Retinal pigment epithelial cell (primary cell): Measurements from ENCODE around the gene GMDS.

Experiments used
- DNase-seq: peaks from one replicate; pipeline ENCODE4 v3.0.0-alpha.2; 2010; ENCODE audit warnings: low read depth
- H3K4me3 ChIP-seq: 2 replicates; pipeline ENCODE4 v1.5.1; 2011; ENCODE audit warnings: mild to moderate bottlenecking, low read length, control low read depth, moderate library complexity
- TF ChIP-seq, protein P1 (sequence below): conservative IDR thresholded peaks from 2 replicates; pipeline ENCODE4 v1.5.1; 2011; ENCODE audit warnings: low read depth, low read length, control low read depth, inconsistent platforms

The GMDS gene

DNA sequence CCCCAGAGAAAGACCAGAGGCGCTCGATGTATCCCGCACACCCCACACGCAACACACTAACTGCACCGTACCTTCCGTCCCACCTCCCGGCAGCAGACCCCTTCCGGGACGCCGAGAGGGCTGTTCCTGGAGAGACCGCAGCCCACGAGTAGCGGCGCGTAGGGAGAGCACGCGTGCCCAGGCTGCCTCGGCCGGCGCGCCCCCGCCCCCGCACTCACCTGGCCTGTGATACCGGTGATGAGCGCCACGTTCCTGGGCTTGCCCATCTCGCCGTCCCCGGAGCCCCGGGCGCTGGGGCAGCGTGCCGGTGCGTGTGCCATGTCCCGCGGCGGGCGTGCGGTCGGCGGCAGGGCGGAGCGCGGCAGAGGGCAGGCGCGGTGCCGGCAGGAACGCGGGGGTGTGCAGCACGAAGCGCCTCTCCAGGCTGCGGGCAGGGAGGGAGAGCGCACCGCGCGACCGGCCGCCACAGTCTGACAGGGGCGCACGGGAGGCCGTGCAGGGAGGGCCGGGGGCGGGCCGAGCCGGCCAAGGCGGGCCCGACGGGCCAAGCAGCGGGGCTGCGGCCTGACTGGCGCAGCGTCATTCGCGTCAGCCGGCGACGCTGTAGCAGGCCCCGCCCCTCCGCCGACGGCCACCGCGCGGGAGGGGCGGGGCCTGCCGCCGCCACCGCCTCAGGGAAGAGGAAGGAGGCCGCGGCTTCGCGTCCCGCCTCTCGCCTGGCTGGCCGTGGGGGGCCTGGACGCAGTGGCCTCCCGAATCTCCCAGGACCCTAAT lies at the start of gene GMDS:
TSS of gene GMDS (minus strand) at position 503 of the 774 bp plus-strand sequence.
- TF ChIP-seq, protein P1, sequence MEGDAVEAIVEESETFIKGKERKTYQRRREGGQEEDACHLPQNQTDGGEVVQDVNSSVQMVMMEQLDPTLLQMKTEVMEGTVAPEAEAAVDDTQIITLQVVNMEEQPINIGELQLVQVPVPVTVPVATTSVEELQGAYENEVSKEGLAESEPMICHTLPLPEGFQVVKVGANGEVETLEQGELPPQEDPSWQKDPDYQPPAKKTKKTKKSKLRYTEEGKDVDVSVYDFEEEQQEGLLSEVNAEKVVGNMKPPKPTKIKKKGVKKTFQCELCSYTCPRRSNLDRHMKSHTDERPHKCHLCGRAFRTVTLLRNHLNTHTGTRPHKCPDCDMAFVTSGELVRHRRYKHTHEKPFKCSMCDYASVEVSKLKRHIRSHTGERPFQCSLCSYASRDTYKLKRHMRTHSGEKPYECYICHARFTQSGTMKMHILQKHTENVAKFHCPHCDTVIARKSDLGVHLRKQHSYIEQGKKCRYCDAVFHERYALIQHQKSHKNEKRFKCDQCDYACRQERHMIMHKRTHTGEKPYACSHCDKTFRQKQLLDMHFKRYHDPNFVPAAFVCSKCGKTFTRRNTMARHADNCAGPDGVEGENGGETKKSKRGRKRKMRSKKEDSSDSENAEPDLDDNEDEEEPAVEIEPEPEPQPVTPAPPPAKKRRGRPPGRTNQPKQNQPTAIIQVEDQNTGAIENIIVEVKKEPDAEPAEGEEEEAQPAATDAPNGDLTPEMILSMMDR: no peak
- peak within 1 kb of the TSS; percentile 80 for H3K4me3 ChIP-seq

DNA sequence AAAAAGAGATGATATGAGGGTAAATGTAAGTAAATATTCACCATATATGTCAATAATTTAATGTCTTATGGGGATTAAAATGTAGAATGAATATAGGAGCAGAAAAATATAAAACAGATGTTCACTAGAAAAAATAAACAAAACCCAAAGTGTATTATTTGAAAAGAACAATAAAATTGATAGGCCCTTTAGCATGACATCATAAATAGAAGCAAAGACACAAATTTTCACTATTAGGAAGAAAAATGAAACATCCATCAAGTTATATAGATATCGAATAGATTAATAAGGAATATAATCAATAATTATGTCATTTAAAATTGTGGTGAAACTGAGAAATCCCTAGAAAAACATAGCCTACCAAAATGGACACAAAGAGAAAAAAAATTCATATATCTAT lies 40.1 kb upstream of the GMDS start:
- DNase-seq: no peak
- H3K4me3 ChIP-seq: no peak overlapping the region
- TF ChIP-seq, protein P1: no peak

More for the DNA sequence above, at the start of gene GMDS:
- peak; percentile 46 for DNase-seq

DNA sequence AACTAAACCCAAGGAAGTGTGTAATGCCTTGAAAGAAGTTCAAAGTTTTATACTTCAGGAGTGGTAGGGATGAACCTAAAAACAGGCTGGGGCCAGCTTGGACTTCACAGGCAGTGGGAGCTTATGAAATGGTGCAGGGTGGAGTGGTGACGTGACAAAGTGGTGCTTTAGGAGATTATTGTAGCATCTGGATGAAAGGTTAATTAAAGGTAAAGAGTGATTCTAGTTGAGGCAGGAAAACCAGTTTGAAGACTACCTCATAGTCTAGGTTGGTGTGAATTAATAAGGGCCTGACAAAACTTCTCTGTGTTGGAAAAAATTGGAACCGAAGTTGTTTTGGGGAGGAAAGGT lies 30.5 kb upstream of the GMDS start:
- TF ChIP-seq, protein P1: no peak
- H3K4me3 ChIP-seq: no peak overlapping the region
- no peak for DNase-seq

DNA sequence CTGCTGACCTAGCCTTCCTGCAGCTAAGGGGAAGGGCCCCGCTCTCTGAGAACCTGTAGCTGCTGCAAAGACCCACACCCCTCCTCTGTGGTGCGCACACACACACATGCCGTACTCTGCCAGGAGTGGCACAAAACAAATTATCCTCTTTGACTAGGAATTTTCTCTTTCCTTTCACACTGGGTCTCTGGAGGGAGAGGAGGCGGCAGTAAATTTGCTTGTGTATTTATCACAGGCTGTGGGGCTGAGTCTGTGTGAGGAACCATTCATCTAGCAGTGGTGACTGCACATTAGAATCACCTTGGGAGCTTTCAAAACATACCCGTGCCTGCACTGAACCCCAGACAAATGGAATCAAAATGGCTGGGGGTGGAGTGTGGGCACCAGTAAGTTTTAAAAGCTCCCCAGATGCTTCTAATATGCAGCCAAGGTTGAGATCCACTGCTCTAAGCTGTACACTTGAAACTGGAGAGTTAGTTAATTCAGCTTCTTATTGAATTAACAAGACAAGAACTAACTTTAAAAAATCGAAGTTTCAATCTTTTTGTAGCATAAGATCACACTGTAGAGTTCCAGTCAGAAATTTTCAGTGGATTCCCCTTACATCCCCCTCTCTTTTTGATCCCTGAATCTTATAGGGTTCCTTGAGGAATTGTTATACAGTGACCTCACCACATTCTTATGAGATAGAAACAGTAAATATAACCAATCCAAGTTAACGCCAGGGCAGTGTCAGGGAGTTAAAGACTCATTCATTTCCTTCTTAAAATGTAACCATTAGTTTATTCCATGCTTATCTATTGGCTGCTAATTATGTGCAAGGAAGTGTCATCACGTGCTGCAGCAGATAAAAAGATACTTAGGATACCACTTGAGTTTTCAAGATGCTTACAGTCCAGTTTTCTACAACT lies 29.8 kb upstream of the GMDS start:
- H3K4me3 ChIP-seq: no peak overlapping the region
- DNase-seq: peak; percentile 6

DNA sequence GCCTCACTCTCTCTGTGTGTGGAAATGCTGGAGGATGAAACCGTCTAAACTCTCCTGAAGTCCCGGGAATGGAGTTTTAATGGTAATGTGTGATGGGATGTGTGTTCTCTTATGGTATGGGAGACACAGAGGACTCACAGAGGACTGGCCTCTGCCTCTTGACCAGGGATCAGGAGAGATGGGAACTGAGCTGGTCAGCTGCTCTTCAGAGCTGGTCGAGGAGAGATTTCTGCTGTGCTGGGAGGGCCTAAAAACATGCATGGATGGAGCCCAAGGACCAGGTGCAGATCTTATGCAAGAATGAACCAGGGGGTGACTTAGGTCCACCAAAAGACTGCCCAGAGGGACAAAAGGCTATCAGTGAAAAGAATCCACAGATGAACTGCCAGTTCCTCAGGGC lies 27.3 kb upstream of the GMDS start:
- TF ChIP-seq, protein P1: no peak

More for the DNA sequence above, 29.8 kb upstream of the GMDS start:
- TF ChIP-seq, protein P1: no peak

DNA sequence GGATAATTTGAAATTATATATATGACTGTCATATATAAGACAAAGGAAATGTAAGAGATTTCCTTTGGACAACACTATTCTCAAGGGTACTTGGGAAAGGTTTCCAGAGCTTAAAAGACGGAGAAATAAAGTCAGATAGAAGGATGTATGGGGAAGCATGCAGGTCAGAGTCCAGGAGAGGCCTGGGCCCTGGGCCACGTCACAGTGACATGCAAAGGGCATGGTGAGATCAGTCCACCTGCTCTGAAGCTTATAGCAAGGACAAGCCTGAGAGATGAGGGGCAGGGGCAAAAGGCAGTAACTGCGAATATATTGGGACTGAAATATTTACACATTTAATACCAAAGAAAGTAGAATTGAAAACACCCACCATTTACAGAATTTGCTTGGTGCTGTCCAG lies 24.6 kb upstream of the GMDS start:
- TF ChIP-seq, protein P1: no peak
- DNase-seq: no peak
- H3K4me3 ChIP-seq: no peak overlapping the region

More for the DNA sequence above, 27.3 kb upstream of the GMDS start:
- H3K4me3 ChIP-seq: no peak overlapping the region
- no peak for DNase-seq
